ENCODE measurements around the gene MATN3. TPM values are rescaled to one million over a fixed set of nuclear protein-coding genes. Genes with fewer than 3 reads are reported as not detected.

MATN3 gene
- total RNA-seq, 1 donor from 2014 or later: 0.32 TPM

- H3K36me3 Mint-ChIP-seq (ENCODE audit: unreplicated experiment): peaks cover 10% of the 10 kb centered on the region
- TF ChIP-seq CTCF (IDR thresholded peaks at IDR 0.05; ENCODE audit: partially characterized antibody, unreplicated experiment): no peak
- H3K9me3 Mint-ChIP-seq (ENCODE audit: unreplicated experiment): peaks cover 3% of the 10 kb centered on the region
- H3K27me3 Mint-ChIP-seq (ENCODE audit: unreplicated experiment): peaks cover 19% of the 10 kb centered on the region
- peak overlapping the region; percentile 89 for H3K4me3 Mint-ChIP-seq (ENCODE audit: unreplicated experiment)
- H3K27ac Mint-ChIP-seq (ENCODE audit: unreplicated experiment): no peak overlapping the region
- no peak for DNase-seq
- H3K4me1 Mint-ChIP-seq (ENCODE audit: low read depth, unreplicated experiment): peaks cover 3% of the 10 kb centered on the region
These were observed 820 bp upstream of the MATN3 start for GRCh38 chr2:20013126-20013849.

- DNase-seq: no peak
- peaks cover 3% of the 10 kb centered on the region for H3K9me3 Mint-ChIP-seq (ENCODE audit: unreplicated experiment)
- peak overlapping the region; percentile 82 for H3K4me3 Mint-ChIP-seq (ENCODE audit: unreplicated experiment)
- H3K36me3 Mint-ChIP-seq (ENCODE audit: unreplicated experiment): peaks cover 10% of the 10 kb centered on the region
- peaks cover 19% of the 10 kb centered on the region for H3K27me3 Mint-ChIP-seq (ENCODE audit: unreplicated experiment)
- no peak overlapping the region for H3K27ac Mint-ChIP-seq (ENCODE audit: unreplicated experiment)
- peaks cover 3% of the 10 kb centered on the region for H3K4me1 Mint-ChIP-seq (ENCODE audit: low read depth, unreplicated experiment)
- no peak for TF ChIP-seq CTCF (IDR thresholded peaks at IDR 0.05; ENCODE audit: partially characterized antibody, unreplicated experiment)
These were observed 511 bp downstream of the MATN3 start for GRCh38 chr2:20012032-20012281.

GRCh38 chr2:20011276-20012031 is 1.0 kb downstream of the MATN3 start:
- no peak for DNase-seq
- peaks cover 3% of the 10 kb centered on the region for H3K9me3 Mint-ChIP-seq (ENCODE audit: unreplicated experiment)
- no peak overlapping the region for H3K27ac Mint-ChIP-seq (ENCODE audit: unreplicated experiment)
- H3K4me1 Mint-ChIP-seq (ENCODE audit: low read depth, unreplicated experiment): peaks cover 3% of the 10 kb centered on the region
- TF ChIP-seq CTCF (IDR thresholded peaks at IDR 0.05; ENCODE audit: partially characterized antibody, unreplicated experiment): no peak
- H3K27me3 Mint-ChIP-seq (ENCODE audit: unreplicated experiment): peaks cover 19% of the 10 kb centered on the region
- peaks cover 10% of the 10 kb centered on the region for H3K36me3 Mint-ChIP-seq (ENCODE audit: unreplicated experiment)
- H3K4me3 Mint-ChIP-seq (ENCODE audit: unreplicated experiment): peak overlapping the region; percentile 82

GRCh38 chr2:20008703-20009102 is 3.8 kb downstream of the MATN3 start:
- TF ChIP-seq CTCF (IDR thresholded peaks at IDR 0.05; ENCODE audit: partially characterized antibody, unreplicated experiment): no peak
- Mint-ChIP-seq H3K27me3 (ENCODE audit: unreplicated experiment) (peaks cover 14% of the 10 kb centered on the region), H3K4me1 (ENCODE audit: low read depth, unreplicated experiment) (peaks cover 3% of the 10 kb centered on the region), H3K36me3 (ENCODE audit: unreplicated experiment) (peaks cover under 1% of the 10 kb centered on the region), H3K9me3 (ENCODE audit: unreplicated experiment) (peaks cover 1% of the 10 kb centered on the region), H3K4me3 (ENCODE audit: unreplicated experiment) (no peak overlapping the region), H3K27ac (ENCODE audit: unreplicated experiment) (no peak overlapping the region)
- no peak for DNase-seq

- no peak overlapping the region for H3K27ac Mint-ChIP-seq (ENCODE audit: unreplicated experiment)
- H3K36me3 Mint-ChIP-seq (ENCODE audit: unreplicated experiment): no peaks in the 10 kb centered on the region
- H3K27me3 Mint-ChIP-seq (ENCODE audit: unreplicated experiment): no peaks in the 10 kb centered on the region
- no peaks in the 10 kb centered on the region for H3K9me3 Mint-ChIP-seq (ENCODE audit: unreplicated experiment)
- H3K4me1 Mint-ChIP-seq (ENCODE audit: low read depth, unreplicated experiment): no peaks in the 10 kb centered on the region
- H3K4me3 Mint-ChIP-seq (ENCODE audit: unreplicated experiment): no peak overlapping the region
- no peak for TF ChIP-seq CTCF (IDR thresholded peaks at IDR 0.05; ENCODE audit: partially characterized antibody, unreplicated experiment)
- no peak for DNase-seq
These were observed 6.5 kb downstream of the MATN3 start for GRCh38 chr2:20005891-20006470.
